ENCODE data around the gene HOGA1.
"Not testable (repeated sequence)": the region's sequence is repeated elsewhere in the genome, so short reads cannot be mapped to it uniquely, and the experiment has no call there.

The HOGA1 gene

DNA sequence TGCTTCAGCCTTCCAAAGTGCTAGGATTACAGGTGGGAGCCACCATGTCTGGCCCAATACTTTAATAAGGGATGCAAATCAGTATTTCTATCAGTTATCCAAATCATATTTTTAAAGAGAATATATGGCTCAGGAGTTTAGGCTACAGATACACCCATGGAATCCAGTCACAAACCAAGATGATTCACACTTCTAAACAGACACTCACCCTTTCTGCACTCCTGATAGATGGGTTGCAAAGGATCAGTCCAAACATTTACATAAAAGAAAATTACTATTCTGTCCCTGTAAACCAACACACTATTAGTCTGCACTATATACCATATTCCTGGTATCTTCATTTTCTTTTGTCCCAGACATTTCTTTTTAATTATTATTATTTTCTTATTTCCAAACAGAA is 46.9 kb downstream of the HOGA1 start:
- TF ChIP-seq CTCF (IDR thresholded peaks at IDR 0.05) (no peak), ZFX (IDR thresholded peaks at IDR 0.05; ENCODE audit: borderline replicate concordance) (no peak)
- H3K27ac ChIP-seq: no peak overlapping the region

- peak within 1 kb of the TSS; percentile 52 for H3K27ac ChIP-seq
Observed at GRCh38 chr10:97632949-97633884, 49.0 kb downstream of the HOGA1 start, which contains the start of gene MORN4. Gene MORN4, minus strand, starts transcription at chr10:97633500. Its CDS starts 13,847 bp downstream, at chr10:97619653.

GRCh38 chr10:97633921-97634320 is 49.7 kb downstream of the HOGA1 start:
- TF ChIP-seq CTCF (IDR thresholded peaks at IDR 0.05) (peak; percentile 33), ZFX (IDR thresholded peaks at IDR 0.05; ENCODE audit: borderline replicate concordance) (no peak)
- H3K27ac ChIP-seq: peak overlapping the region; percentile 52

More at GRCh38 chr10:97632949-97633884, 49.0 kb downstream of the HOGA1 start, which contains the start of gene MORN4:
- TF ChIP-seq ZFX (IDR thresholded peaks at IDR 0.05; ENCODE audit: borderline replicate concordance): no peak
- TF ChIP-seq CTCF (IDR thresholded peaks at IDR 0.05): no peak

DNA sequence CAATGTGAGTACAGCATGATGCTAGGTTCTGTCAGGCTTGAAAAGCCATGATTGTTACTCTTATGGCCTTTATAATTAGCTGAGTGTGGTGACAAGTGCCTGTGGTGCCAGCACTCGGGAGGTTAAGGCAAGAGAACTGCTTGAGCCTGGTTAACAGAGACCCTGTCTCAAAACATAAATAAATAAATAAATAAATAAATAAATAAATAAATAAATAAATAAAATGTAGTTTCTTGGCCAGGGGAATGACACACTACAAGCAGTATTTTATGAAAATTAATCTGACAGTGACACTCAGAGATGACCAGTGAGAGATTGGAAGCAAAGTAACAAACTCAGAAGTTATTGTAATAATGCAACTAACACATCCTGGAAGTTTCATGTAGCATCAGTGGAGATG is 51.4 kb downstream of the HOGA1 start:
- H3K27ac ChIP-seq: no peak overlapping the region
- no peak for TF ChIP-seq ZFX (IDR thresholded peaks at IDR 0.05; ENCODE audit: borderline replicate concordance)
- TF ChIP-seq CTCF (IDR thresholded peaks at IDR 0.05): no peak

DNA sequence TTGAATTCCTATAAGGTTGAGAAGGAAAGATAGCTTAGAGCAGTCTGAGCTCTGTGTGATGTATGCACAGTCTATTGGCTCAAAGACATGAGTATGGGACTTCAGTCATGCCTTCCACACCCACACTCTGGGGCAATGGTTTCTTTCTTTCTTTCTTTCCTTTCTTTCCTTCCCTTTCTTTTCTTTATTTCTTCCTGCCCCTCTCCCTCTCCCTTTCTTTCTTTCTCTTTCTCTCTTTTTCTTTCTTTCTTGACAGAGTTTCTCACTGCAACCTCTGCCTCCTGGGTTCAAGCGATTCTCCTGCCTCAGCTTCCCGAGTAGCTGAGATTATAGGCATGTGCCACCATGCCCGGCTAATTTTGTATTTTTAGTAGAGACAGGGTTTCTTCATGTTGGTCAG is 54.9 kb downstream of the HOGA1 start:
- H3K27ac ChIP-seq: not testable (repeated sequence)

GRCh38 chr10:97640174-97640867 is 56.1 kb downstream of the HOGA1 start, which contains the start of gene PI4K2A:
Gene PI4K2A, plus strand, starts transcription at chr10:97640671. Its CDS starts 72 bp downstream, at chr10:97640743.
- TF ChIP-seq ZFX (IDR thresholded peaks at IDR 0.05; ENCODE audit: borderline replicate concordance): no peak
- TF ChIP-seq CTCF (IDR thresholded peaks at IDR 0.05): no peak
- H3K27ac ChIP-seq: peak within 1 kb of the TSS; percentile 54

- H3K27ac ChIP-seq: peak overlapping the region; percentile 54
- TF ChIP-seq CTCF (IDR thresholded peaks at IDR 0.05) (no peak), ZFX (IDR thresholded peaks at IDR 0.05; ENCODE audit: borderline replicate concordance) (no peak)
Observed at GRCh38 chr10:97640868-97641811, 57.0 kb downstream of the HOGA1 start.

GRCh38 chr10:97642471-97643159 is 58.4 kb downstream of the HOGA1 start:
- H3K27ac ChIP-seq: not testable (repeated sequence)
